ENCODE data around the gene KRTAP10-5. TPM values are rescaled to one million over a fixed set of nuclear protein-coding genes. Genes with fewer than 3 reads are reported as not detected.
"Not testable (repeated sequence)": the region's sequence is repeated elsewhere in the genome, so short reads cannot be mapped to it uniquely, and the experiment has no call there.

KRTAP10-5 gene
- total RNA-seq, 2 experiments from 2014 or later, result not detected

DNA sequence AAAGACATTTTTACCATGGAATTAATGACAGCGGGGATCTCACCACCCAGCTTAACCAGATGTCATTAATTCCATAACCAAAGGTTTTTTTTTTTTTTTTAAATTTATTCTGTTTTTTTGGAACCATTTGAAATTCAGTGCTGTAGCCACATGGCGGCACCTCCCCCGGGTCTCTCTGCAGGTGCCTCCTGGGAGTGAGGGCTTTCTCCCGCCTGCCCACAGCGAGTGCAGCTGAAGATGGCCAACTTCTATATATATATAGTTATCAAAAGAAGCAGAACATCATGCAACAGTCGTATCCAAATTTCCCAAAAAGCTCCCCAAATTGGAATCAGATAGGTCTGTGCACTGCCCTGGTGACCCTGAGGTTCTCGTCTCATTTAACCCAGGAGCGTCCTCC is 35.1 kb upstream of the KRTAP10-5 start:
- H3K4me1 Mint-ChIP-seq, result peaks cover 24% of the 10 kb centered on the region
- H3K4me3 Mint-ChIP-seq, result no peak overlapping the region
- H3K27me3 Mint-ChIP-seq, result no peaks in the 10 kb centered on the region
- peaks cover 29% of the 10 kb centered on the region for H3K9me3 Mint-ChIP-seq
- H3K36me3 Mint-ChIP-seq, result peaks cover 19% of the 10 kb centered on the region
- no peak for DNase-seq
- H3K27ac Mint-ChIP-seq, result no peak overlapping the region

DNA sequence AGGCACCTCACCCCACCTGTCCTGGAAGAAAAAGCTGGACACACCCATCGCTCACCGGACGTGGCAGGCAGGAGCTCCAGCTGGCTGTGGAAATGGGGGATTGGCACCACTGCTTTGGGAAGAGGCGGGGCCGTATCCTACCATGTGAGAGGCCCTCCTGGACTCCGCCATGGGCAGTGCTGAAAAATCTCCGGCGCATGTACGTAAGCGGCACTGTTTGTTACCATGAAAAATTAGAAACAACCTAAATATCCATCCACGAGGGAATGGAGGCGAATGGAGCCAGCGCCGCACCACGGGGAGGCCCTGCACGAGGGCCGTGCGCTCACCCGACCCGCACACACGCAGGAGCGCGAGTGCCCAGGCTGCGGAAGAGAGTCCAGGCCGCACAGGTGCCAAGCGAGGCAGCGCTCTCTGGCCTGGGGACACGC is 34.6 kb upstream of the KRTAP10-5 start:
- H3K27ac Mint-ChIP-seq, result no peak overlapping the region
- H3K36me3 Mint-ChIP-seq, result peaks cover 17% of the 10 kb centered on the region
- DNase-seq, result no peak
- no peak overlapping the region for H3K4me3 Mint-ChIP-seq
- H3K27me3 Mint-ChIP-seq, result no peaks in the 10 kb centered on the region
- peaks cover 27% of the 10 kb centered on the region for H3K9me3 Mint-ChIP-seq
- H3K4me1 Mint-ChIP-seq, result peaks cover 24% of the 10 kb centered on the region

DNA sequence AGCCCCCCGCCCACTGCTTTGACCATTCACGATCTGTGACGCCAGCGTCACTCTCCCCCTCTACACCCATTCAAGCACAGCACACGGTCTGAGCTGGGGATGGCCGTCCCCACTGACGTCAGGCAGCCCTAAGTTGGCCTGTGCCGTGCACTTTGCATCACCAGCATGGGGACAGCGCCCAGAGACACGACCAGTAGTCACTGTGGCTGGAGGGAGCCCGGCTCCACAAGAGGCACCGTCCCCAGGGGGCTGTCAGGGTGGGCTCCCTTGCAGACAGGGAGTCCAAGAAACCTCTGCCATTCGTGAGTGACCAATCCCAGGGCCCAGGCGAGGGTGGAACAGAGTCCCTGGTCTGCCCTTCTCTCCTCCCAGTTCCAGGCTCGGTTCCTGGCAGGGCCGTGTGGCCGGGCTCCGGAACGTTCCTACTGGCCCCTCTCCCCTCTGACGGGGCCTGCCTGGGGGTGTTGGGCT is 33.8 kb upstream of the KRTAP10-5 start:
- no peak overlapping the region for H3K27ac Mint-ChIP-seq
- H3K4me3 Mint-ChIP-seq, result no peak overlapping the region
- H3K4me1 Mint-ChIP-seq, result peaks cover 22% of the 10 kb centered on the region
- no peaks in the 10 kb centered on the region for H3K27me3 Mint-ChIP-seq
- H3K36me3 Mint-ChIP-seq, result peaks cover 9% of the 10 kb centered on the region
- no peak for DNase-seq
- H3K9me3 Mint-ChIP-seq, result peaks cover 25% of the 10 kb centered on the region

DNA sequence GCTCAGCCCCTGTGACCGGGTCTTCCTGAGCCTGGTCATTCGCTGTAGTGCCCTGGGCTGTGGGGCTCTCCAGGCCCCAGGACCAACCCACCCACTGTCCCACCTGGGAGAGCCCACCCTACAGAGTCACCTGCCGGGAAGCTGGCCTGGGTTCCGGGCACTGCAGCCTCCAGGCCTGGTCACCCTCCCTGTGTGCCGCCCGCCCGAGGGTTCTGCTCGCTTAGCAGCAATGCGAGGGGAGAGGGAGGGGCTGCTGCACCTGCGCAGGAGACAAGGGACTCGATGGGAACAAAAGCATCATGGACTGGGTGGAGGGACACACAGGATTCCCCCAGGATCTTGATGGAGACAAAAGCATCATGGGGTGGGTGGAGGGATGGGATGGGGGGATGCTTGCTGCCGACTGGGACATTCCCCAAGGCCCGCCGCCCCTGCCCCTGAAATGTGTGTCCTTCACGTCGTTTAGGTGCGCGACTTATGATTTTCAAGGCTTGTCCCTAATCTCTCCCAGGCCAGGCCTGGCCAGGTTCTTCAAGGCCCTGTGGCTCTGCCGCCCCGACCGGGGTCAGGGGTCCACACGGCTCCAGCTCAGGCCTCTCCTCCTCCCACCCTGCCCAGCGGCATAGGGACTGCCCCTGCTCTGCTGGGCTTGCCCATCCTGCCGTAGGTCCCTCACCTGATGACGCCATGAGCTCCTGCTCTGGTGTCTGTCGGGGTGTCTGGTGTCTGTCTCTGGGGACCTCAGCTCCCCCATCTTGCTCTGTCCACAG is 33.2 kb upstream of the KRTAP10-5 start:
- Mint-ChIP-seq H3K36me3 (peaks cover 4% of the 10 kb centered on the region), H3K27ac (no peak overlapping the region), H3K9me3 (peaks cover 23% of the 10 kb centered on the region), H3K4me3 (no peak overlapping the region), H3K4me1 (peaks cover 16% of the 10 kb centered on the region), H3K27me3 (no peaks in the 10 kb centered on the region)
- no peak for DNase-seq

DNA sequence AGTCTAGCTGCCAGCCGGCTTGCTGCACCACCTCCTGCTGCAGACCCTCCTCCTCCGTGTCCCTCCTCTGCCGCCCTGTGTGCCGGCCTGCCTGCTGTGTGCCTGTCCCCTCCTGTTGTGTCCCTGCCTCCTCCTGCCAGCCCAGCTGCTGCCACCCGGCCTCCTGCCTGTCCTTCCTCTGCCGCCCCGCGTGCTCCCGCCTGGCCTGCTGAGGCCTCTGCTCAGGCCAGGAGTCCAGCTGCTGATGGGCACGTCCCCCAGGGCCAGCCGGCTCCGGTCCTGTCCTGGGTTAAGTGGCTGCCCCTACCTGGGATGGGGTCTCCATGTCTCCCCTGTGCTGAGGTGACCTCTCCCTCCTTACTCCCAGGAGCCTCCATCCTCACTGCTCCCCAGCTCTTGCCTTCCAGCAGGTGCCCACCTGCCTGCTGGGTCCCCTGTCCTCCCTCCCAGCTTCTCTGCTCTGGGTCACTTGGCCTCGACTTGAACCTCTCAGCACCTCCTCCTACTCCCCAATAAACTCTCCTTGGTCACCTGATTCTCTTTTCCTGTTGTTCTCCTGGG is 32.3 kb upstream of the KRTAP10-5 start:
- Mint-ChIP-seq H3K27ac (no peak overlapping the region), H3K9me3 (peaks cover 19% of the 10 kb centered on the region), H3K4me3 (no peak overlapping the region), H3K27me3 (no peaks in the 10 kb centered on the region), H3K4me1 (peaks cover 10% of the 10 kb centered on the region), H3K36me3 (peaks cover 1% of the 10 kb centered on the region)
- DNase-seq, result no peak

DNA sequence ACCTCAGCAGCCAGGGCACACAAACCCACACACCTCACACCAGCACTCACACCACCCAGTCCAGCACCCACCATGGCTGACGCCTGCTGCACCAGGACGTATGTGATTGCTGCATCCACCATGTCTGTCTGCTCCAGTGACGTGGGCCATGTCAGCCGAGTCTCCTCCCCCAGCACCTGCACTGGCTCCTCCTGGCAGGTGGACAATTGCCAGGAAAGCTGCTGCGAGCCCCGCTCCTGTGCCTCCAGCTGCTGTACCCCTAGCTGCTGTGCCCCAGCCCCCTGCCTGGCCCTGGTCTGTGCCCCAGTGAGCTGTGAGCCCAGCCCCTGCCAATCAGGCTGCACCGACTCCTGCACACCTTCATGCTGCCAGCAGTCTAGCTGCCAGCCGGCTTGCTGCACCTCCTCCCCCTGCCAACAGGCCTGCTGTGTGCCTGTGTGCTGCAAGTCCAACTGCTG is 31.7 kb upstream of the KRTAP10-5 start, which contains the start of gene KRTAP10-8:
Gene KRTAP10-8, plus strand, starts transcription at position 51 of the 458 bp plus-strand sequence. Its CDS starts 22 bp downstream, at position 73.
- Mint-ChIP-seq H3K27me3 (no peaks in the 10 kb centered on the region), H3K36me3 (peaks cover 1% of the 10 kb centered on the region), H3K27ac (no peak within 1 kb of the TSS), H3K4me3 (no peak within 1 kb of the TSS), H3K4me1 (peaks cover 10% of the 10 kb centered on the region), H3K9me3 (peaks cover 19% of the 10 kb centered on the region)
- no peak for DNase-seq

DNA sequence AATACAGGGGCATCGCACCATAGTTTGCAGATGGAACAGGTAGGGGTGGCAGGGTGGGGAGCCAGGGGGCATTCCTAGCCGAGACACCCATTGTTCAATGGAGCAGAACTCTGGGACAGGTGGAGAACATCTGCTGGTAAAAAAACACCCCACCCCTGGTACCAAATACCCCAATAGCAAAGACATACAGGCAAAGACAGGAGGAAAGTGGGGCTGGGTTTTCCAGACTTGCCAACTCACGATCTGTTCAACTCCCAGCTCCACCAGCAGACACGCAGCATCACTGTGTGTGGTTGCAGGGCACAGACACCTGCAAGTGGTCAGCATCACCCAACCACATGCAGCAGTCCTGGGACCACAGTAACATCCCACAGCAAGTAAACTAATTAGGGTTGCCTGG is 31.1 kb upstream of the KRTAP10-5 start:
- Mint-ChIP-seq H3K27ac (no peak overlapping the region), H3K36me3 (peaks cover 1% of the 10 kb centered on the region), H3K4me1 (peaks cover 6% of the 10 kb centered on the region), H3K9me3 (peaks cover 20% of the 10 kb centered on the region), H3K27me3 (no peaks in the 10 kb centered on the region), H3K4me3 (no peak overlapping the region)
- DNase-seq, result no peak

DNA sequence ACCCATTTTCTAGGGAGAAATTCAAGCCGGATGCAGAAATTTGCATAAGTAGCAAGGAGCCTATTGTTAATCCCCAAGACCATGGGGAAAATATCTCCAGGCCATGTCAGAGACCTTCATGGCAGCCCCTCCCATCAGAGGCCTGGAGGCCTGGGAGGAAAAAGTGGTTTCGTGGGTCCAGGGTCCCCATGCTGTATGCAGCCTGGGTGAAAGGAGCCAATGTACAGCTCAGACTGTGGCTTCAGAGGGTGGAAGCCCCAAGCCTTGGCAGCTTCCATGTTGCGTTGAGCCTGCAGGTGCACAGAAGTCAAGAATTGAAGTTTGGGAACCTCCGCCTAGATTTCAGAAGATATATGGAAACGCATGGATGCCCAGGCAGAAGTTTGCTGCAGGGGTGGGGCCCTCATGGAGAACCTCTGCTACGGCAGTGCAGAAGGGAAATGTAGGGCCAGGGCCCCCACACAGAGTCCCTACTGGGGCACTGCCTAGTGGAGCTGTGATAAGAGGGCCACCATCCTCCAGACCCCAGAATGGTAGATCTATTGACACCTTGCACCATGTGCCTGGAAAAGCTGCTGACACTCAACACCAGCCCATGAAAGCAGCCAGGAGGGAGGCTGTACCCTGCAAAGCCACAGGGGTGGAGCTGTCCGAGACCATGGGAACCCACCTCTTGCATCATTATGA is 29.9 kb upstream of the KRTAP10-5 start:
- H3K27me3 Mint-ChIP-seq, H3K4me3 Mint-ChIP-seq, DNase-seq, H3K27ac Mint-ChIP-seq, H3K36me3 Mint-ChIP-seq, H3K4me1 Mint-ChIP-seq: not testable (repeated sequence)
- H3K9me3 Mint-ChIP-seq, result peaks cover 21% of the 10 kb centered on the region

DNA sequence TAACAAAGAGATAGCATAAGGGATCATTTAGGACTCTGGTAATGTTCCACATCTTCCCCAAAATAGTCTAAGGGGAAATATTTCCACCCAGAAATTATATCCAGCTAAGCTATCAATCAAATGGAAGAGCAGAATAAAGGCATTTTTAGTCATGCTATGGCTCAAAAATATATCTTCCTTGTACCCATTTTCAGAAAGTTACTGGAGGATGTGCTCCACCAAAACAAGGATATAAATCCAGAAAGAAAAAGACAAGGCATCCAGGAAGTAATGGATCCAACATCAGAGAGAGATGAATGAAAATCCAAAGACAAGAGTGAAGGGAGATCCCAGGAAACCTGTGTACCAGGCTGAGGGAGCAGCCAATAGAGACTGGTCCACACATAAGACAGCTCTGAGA is 28.8 kb upstream of the KRTAP10-5 start:
- no peak for DNase-seq
- Mint-ChIP-seq H3K36me3 (peaks cover 1% of the 10 kb centered on the region), H3K27ac (no peak overlapping the region), H3K4me3 (no peak overlapping the region), H3K27me3 (no peaks in the 10 kb centered on the region), H3K4me1 (no peaks in the 10 kb centered on the region), H3K9me3 (peaks cover 21% of the 10 kb centered on the region)

DNA sequence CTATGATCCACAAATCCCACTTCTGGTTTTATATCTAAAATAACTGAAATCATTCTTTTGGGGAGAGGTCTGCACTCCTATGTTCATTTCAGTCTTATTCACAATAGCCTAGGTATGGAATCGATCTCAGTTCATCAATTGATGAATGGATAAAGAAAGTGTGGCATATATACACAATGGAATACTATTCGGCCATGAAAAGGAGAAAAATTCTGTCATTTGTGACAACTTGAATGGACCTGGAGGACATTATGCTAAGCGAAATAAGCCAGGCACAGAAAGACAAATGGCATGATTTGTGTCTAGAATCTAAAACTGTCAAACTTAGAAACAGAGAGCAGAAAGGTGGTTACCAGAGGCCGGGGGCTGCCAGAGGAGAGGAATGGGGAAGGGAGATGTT is 26.1 kb upstream of the KRTAP10-5 start:
- Mint-ChIP-seq H3K36me3 (peaks cover 1% of the 10 kb centered on the region), H3K4me3 (no peak overlapping the region), H3K4me1 (no peaks in the 10 kb centered on the region), H3K27me3 (no peaks in the 10 kb centered on the region), H3K9me3 (peaks cover 19% of the 10 kb centered on the region), H3K27ac (no peak overlapping the region)
- no peak for DNase-seq

DNA sequence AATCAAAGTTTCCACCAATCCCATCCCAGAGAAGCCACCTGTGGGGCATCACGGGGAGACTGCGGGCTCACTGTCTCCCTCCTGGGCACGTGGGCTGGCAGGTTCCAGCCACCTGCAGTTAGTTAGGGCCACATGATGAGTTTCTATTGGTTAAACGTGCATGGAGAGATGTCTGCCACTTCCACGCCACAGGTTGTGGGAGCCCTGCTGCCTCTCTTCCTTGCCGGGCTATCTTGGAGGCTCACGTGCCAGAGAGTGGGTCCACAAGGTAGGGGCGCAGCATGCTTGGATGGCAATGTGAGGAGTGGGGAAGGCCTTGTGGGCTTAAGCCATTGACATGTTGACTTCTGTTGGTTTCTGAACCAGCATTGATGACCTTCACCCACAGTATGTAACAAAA is 23.5 kb upstream of the KRTAP10-5 start:
- no peak overlapping the region for H3K4me3 Mint-ChIP-seq
- peaks cover under 1% of the 10 kb centered on the region for H3K36me3 Mint-ChIP-seq
- H3K4me1 Mint-ChIP-seq, result no peaks in the 10 kb centered on the region
- no peak overlapping the region for H3K27ac Mint-ChIP-seq
- H3K9me3 Mint-ChIP-seq, result peaks cover 3% of the 10 kb centered on the region
- no peaks in the 10 kb centered on the region for H3K27me3 Mint-ChIP-seq
- no peak for DNase-seq

DNA sequence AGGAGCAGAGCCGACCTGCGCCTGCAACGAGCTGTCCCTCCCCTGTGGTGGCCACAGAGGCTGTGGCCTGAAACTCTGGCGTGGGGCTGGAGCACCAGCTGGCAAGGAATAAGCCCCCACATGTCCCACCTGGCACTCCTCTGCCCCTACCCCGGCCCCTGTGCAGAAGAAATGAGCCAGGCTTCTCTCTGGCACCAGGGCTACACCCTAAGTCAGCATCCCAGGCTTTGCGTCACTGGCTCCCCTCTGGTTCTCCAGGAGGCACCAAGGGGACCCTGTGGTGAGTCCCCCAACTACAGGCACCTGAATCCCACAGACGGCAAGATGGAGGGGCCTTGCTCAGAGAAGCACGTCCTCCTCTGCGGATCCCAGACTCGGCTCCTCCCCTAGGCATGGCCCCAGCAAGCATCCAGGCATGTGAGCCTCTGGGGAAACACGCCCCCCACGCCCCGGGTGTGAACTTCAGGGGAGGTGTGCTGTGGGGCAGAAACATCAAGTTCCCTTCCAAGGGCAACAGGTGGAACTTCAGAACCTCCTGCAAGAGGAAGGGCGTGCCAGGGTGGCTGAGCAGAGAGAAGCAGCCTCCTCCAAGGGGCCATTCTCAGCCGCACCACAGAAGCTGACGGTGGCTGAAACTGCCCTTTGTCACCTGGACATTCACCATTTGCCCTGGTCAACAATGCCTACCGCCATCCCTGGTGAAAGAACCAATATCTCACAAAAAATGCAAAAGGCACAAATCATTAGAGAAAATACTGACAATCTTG is 22.9 kb upstream of the KRTAP10-5 start:
- no peaks in the 10 kb centered on the region for H3K4me1 Mint-ChIP-seq

DNA sequence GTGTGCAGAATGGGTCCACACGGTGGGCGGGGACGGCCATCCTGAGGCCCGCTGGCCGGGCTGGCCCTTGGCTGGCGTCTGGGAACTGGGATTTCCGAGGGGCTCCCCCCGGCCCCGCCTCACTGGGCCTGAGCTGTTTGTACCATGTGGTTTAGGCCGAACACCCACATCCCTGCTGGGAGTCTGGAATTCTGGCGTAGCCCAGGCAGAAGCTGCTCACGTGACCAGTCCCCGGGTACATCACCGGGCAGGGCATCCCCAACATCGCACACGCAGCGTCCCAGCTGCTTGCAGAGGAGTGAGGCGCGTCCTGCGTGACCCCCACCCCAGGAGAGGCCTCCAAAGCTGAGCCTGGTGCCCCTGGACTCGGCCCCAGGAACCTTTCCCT is 22.1 kb upstream of the KRTAP10-5 start:
- no peak for DNase-seq
- H3K27me3 Mint-ChIP-seq, result no peaks in the 10 kb centered on the region
- no peak overlapping the region for H3K27ac Mint-ChIP-seq
- H3K4me1 Mint-ChIP-seq, result no peaks in the 10 kb centered on the region
- no peak overlapping the region for H3K4me3 Mint-ChIP-seq
- peaks cover 5% of the 10 kb centered on the region for H3K9me3 Mint-ChIP-seq
- H3K36me3 Mint-ChIP-seq, result no peaks in the 10 kb centered on the region

More for the DNA sequence above, 22.9 kb upstream of the KRTAP10-5 start:
- H3K9me3 Mint-ChIP-seq, result peaks cover 5% of the 10 kb centered on the region
- H3K4me3 Mint-ChIP-seq, result no peak overlapping the region
- no peaks in the 10 kb centered on the region for H3K27me3 Mint-ChIP-seq
- no peak overlapping the region for H3K27ac Mint-ChIP-seq
- H3K36me3 Mint-ChIP-seq, result no peaks in the 10 kb centered on the region
- DNase-seq, result no peak

DNA sequence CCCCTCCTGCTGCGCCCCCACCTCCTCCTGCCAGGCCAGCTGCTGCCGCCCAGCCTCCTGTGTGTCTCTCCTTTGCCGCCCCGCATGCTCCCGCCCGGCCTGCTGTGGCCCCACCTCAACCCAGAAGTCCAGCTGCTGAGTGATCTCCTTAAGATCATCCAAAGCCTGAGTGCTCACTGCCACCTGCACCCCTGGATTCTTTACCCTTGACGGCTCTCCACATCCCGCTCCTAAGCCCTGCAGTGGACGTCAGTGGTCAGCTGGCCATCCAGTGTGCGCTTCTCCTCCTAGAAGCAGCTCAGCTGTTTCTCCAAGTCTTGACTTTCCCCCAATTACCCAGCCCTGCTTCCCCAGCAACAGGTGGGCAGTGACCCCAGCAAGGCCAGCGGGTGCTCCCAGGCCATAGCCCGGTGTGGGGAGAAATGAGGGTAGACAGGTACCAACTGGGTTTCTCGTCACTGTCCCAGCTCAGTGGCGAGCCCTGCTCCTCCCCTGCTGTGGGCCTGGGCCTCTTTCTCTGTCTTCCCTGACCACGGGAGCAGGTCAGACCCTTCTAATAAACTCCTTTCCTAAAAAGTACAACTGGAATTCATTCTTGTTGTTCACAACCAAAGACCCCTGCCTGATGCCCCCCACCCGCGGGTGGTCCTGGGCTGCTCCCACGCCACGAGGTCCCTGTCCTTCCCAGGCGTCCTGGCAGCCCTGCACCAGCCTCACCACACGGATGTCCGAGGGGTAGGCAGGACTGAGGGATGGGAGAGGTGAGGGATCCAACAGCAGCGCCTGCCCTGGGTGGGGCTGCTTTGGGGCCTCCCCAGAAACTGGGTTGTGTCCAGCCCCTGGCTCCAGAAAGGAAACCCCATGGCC is 21.4 kb upstream of the KRTAP10-5 start:
- DNase-seq, result no peak
- H3K27ac Mint-ChIP-seq, result no peak overlapping the region
- H3K4me3 Mint-ChIP-seq, result no peak overlapping the region
- H3K4me1 Mint-ChIP-seq, result no peaks in the 10 kb centered on the region
- peaks cover 5% of the 10 kb centered on the region for H3K9me3 Mint-ChIP-seq
- H3K27me3 Mint-ChIP-seq, result no peaks in the 10 kb centered on the region
- no peaks in the 10 kb centered on the region for H3K36me3 Mint-ChIP-seq
